Spleen (tissue), 7 donors: ENCODE data around the gene RNF41.

Experiments used
- CTCF ChIP-seq, 11 experiments: fragments of 200-600 bp in 7 of 11; fragments of 450-650 bp in 4 of 11; sonication (generic) in 4 of 11; IDR thresholded peaks in 8 of 11; conservative IDR thresholded peaks in 3 of 11; 1 replicate in 7 of 11; 2 replicates in 4 of 11; pipeline versions ENCODE4 v1.4.0 to v1.8.0; 2016 to 2021; ENCODE audit warnings: antibody characterized with exemption in 11 of 11, inconsistent platforms in 4 of 11, mild to moderate bottlenecking in 1 of 11
- POLR2A ChIP-seq, 3 donors: fragments of 450-650 bp; IDR thresholded peaks; one replicate each; pipeline ENCODE4 v1.5.1; 2017; ENCODE audit warnings: antibody characterized with exemption in 3 of 3, mild to moderate bottlenecking in 1 of 3
- donor health status: DM: no; HTN: no; CAD: no; lungs with moderate emphysema.
- donor health status: DM: no; HTN: no; CAD: no.
- donor health status: DM: no; HTN: no; CAD: no.

DNA sequence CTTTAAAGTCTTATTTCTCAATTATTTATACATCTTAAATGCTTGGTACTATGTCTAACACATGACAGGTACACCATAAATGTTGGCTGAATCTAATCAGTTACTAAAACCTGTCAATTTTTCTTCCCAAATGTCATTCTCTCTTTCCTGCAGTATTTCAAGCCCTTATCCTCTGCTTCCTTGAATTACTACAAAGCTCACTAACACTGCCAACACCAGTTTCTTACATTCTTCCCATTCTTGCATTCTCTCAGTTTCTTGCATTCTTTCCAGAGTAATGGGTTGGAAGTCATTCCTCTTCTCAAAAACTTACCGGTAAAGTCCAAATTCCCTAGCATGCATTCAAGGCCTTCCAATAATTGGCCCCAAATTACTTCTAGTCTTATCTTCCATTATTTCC is 22.9 kb downstream of the RNF41 start:
- TF ChIP-seq CTCF (IDR thresholded peaks at IDR 0.05 in 8 of 11, conservative IDR thresholded peaks at IDR 0.05 in 3 of 11) (no peak), POLR2A (IDR thresholded peaks at IDR 0.05) (no peak)
